CD4-positive, alpha-beta T cell treated with Interleukin-21 for 1 hour (primary cell): Measurements from ENCODE around the gene KNCN.
A peak's percentile ranks its signal among the peaks of the same experiment; 100 is the strongest.

Source experiments
- DNase-seq: peaks from one replicate; pipeline ENCODE4 v3.0.0-alpha.2; 2020

KNCN gene

DNA sequence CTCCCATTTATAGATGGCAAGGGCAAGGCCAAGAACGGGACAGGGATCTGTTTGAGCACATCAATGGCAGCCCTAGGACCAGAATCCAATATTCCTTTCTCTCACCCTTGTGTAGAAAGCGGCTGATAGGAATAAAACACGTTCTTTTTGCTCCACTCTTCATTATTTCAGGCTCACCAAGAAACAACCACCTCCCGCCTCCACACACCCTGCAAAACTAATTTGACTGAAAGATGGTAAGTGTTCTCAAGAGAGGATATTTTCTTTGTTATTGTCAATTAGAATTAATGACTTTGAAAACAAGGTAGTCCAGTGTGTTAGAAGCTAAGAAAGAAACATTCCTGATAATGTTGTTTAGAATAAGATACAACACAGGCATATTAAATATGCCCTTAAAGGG is 11.9 kb upstream of the KNCN start:
- no peak for DNase-seq

DNA sequence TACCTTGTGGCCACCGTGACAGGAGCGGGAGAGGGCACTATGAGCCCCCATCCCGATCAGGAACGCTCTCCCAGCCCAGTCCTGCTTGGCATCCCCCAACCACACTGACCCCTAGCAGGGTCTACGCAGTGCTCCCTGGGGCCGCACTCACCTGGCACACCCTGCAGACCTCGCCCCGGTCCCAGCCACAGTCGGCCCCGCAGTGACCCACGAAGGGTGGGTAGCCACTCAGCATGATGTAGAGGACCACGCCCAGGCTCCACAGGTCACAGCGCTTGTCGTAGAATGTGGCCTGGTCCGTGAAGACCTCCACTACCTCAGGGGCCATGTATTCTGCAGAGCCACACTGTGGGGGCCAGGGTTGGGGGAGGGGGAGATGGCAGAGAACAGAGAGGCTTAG is 11.1 kb upstream of the KNCN start:
- no peak for DNase-seq

DNA sequence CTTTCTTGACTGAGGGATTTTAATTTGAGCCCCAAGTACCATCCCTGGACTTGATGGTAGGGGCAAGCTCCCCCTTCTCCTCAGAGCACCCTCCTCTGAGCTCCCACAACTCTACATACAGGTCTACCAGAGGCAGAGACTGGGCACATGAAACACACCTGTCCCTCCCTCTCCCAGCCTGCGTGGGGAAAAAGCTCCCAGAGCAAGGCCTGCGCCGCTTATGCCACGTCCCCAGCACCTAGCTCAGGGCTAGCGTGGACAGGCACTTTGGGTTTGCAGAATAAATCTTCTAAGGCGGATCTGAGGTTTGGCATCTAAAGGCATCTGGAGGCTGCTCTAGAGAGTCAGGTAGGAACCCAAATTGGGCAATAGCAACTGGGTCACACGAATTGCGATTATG is 7.5 kb upstream of the KNCN start:
- no peak for DNase-seq

DNA sequence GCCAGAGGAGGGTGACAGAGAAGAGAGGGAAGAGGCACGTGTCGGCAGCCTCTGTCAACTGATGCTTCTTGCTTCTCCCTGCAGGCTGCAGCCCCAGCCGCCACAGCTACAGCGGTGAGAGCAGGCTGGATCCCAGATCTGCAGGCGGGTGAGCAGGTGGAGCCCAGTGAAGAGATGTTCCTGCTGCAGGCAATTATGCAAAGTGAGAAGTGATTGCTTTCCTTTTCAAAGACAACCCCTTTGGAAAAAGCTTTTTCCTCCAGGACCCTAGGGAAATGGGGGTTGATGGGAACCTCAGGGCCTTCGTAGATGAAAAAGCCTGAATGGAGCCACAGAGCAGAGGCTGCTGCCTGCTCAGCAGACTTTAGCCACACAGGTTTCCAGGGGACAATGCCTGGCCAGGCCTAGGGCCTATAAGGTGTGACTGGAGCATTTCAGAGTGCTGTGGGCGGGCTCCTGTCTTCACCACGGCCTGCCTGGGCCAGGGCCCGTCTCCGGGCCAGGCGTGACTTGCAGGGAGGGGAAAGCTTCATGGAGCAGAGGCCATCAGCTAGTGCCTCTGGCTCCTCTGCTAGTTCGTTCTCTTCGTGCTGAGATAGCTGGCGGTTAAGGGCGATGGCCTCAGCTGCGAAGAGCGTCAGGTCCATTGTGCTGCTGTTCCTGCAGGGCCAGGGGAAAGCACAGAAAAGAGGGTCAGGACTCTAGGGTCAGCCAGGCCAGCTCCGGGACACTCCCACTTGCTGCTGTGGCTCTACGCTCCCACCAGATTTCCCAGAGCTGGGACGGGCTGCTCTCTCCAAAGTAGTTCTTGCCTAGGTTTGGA is 6.9 kb upstream of the KNCN start:
- DNase-seq, result no peak

DNA sequence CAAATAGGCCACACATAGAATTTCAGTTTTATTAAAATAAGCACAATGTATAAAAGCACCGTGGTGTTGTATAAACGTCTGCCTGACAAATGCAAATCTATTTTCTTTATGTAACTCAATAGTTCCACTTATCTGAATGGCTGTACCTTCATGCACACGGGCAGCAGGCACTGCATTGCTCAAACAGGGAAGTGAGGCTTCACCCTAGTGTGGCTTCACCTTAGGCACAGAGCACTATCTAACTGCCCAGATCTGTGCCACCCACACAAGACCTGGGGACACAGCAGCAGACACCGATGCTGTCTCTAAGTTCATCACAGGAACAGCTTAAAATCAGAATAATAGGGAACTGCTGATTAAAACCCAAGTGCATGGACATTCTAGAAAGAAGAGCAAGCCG is 6.0 kb upstream of the KNCN start:
- no peak for DNase-seq

DNA sequence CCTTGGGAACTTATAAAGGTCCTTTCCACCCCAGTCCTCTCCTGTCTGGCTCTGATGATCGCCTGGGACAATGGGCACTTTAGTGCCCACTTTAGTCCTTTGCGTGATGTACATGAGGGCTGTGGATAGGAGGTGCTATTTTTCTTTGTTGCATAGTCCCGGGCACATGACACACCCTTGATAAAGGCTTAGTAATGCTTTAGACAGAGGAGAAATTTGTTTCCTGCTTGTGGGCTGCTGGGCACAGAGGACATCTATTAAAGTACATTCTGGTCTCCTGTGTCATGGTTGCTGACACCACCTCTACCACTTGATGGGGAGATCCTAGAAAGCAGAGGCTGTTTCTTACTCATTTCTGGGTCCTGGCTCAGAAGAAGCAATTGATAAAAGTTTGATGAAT is 5.4 kb upstream of the KNCN start:
- no peak for DNase-seq

DNA sequence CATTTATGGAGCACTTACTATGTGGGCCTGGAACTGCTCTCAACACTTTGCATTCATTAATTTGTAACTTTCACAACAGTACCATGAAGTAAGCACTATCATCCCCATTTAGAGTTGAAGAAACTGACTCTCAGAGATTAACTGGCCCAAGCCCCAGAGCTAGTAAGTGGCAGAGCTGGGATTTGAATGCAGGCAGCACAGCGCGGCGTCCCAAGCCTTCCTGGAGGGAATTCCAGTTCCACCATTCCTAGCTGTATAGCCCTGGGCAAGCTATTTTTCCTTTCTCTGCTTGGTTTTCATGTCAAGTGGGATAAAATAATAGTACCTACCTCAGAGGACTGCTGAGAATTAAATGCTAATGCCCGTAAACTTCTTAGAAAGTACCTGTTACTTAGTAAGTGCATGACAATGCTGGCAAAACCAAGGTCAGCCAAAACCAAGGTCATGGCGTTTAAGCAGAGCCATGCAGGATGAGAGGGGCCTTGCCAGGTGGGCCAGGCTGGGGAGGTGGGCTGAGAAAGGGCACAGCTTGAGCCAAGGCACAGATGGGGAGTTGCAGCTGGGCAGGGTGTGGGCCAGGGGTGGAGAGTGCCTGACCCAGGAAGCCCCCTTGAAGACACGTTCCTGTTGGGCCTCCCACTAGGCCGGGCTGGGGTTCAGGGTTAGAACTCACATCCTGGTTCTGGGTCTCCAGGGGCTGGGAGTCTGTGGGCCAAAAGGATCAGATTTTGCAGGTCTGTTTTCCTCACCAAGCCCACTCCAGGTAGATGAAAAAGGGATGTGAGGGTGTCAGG is 4.6 kb upstream of the KNCN start:
- no peak for DNase-seq

DNA sequence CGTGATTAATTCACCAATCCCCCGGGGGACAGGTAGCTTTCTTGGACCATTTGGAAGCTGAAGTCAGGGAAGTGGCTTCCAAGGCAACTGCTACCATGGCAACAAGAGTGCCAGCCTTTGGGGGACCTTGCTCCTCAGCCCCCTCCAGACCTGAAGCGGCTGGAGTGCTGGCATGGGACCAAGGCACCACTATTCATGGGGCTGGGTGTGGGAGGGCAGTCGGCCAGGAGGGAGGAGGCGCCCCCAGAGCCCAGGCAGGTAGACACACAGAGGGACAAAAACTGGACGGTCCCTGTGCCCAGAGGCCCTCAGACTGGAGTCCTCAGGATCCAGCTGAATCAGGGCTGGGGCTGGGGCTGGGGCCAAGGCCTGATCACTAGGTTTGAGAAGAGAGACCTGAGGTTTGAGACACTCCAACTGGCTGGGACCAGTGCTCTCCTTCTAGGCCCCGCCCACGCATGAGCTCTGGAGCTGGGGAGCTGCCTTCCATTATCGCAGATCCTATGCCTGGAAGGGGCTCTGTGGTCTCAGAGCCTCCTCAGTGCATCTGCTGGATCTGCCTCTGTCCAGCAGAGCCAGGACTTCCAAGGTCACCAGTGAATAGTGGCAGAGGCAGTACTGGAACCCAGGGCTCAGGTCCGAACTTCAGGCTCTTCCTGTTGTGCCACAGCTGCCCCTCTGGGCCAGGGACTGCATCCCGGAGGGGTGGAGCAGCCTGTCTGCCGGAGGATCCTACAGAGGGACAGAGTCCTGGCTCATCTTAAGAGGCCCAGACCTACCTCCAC is 3.3 kb upstream of the KNCN start:
- DNase-seq, result no peak

DNA sequence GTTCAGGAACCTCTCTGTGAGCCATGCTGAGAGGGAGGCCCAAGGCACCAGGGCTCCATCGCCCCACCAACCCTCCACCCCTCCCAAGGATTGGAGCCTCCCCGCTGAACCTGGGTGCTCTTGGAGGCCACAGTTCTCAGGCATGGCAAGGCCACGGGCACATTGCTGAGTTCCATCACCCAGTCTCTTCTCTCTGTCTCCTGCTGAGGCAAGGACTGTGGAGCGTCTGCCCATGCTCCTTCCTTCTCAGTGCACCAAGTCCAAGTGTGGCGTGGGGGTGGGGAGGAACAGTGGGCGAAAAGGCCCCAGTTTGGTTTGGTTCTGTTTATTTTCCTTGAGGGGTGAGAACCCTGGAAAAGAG is 2.8 kb upstream of the KNCN start:
- DNase-seq, result no peak

DNA sequence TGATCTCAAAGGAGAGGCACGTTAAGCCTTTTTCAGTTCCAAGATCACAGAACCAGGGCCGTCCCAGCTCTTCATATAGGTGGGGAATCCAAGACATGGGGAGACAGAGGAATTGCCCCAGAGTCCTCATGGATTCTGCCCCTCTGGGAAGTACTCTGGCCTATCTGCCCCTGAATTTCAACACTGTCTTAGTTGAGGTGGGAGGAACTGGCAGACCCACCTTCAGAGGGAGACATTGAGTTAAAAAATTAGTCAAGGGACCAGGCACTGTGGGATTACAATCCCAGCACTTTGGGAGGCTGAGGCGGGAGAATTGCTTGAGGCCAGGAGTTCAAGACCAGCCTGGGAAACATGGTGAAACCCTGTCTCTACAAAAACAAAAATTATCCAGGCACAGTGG is 2.1 kb upstream of the KNCN start:
- DNase-seq, result no peak

DNA sequence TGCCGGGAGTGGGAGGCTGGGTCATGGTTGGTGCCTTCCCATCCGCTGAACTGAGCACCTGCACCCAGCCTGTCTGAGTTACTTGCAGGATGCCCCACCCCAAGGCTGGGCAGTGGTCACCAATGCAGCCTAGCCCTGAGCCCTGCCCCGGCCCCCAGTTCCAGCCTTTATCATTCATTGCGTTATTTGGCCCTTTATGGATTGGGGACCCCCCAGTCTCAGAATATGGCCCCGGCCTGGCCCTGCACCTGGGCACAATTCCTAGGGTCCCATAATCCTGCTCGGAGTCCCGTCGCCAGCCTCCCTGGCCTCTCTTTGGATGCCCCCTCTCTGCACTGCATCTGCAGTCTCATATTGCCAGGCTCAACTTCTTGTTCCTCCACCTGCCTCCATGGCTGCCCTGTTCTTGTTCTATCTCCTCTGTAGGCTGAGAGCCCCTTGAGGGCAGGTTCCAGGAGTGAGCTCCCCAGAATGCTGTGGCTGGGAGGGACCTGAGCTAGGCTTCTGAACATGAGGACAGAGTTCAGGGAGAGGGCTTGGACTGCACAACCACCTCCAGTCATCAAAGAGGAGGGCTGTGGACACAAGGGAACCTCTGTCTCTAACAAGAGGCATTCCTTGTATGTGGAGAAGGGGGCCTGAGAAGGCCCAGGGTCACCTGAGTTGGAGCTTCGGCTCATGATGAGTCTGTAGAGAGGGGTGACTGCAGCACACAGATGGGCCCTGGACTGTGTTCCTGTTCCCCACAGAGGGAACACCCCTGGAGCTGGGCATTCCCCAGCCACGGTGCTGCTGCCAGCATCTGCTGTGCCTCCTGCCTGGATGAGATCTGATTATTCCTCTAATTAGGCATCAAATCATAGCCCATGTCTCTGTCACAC is 1.1 kb upstream of the KNCN start:
- DNase-seq, result no peak

DNA sequence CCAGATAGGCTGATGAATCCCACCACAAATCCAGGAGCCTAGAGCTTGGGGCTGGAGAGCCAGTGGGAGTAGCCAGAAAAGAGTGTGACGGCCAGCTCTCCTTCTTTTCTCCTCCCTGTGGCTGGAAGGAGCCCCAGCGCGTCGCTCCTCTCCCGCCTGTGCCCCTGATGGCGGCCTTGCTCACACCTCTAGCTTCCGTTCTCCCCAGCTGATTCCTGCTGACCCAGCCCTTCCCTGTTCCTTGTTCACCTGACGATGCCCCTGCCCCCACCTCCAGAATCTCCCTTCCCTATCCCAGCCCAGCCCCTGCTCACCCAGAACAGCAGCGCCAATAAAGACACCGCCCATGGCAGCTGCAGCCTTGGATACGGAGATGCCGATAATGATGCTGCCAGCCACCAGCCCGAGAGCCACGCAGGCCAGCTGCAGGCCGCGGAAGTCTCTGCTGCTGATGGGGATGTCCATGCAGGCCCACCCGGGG is 656 bp downstream of the KNCN start:
- no peak for DNase-seq

DNA sequence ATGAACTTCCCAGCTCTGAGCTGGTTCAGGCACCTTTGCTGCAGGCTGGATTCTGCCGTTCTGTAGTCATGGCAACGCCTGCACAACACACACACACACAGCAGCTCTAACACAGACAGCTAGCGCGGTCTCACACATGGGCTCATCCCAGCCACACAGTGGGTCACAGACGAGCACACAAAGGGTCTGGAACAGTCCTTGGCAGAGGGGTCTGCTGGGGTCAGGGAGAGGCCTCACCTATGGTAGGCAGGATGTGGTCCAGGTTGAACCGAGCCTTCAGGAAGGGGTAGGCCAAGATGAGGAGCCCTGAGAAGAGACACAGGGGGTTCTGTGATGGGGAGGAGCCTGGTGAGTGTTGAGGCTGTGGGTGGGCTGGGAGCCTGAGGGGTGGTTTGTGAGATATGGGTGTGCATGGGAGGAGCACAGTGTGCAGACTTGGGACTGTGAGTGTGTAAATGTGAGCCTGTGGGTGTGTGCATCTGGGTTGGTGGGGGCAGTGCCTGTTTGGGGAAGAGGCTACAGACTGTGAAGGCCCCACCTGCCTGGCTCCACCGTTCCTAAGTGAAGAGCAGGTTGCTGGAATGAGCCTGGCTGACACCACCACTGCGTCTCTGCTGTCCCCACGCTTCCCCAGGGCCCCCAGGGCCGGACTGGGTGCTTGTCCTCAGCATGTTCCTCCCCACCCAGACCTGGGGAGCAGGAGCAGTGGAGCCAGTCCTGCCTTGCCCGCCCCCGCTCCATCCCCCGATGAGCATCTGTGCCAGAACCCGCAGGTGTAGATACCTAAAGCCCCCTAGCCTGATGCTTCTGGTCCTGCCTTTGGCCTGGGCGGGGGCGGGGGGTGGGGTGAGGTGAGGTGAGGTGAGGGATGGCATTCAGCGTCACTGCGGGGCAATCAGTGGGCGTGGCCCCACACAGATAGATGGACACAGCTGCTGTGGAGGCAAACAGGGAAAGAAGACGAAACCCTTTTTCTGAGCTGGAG is 1.5 kb downstream of the KNCN start:
- DNase-seq, result peak; percentile 73

DNA sequence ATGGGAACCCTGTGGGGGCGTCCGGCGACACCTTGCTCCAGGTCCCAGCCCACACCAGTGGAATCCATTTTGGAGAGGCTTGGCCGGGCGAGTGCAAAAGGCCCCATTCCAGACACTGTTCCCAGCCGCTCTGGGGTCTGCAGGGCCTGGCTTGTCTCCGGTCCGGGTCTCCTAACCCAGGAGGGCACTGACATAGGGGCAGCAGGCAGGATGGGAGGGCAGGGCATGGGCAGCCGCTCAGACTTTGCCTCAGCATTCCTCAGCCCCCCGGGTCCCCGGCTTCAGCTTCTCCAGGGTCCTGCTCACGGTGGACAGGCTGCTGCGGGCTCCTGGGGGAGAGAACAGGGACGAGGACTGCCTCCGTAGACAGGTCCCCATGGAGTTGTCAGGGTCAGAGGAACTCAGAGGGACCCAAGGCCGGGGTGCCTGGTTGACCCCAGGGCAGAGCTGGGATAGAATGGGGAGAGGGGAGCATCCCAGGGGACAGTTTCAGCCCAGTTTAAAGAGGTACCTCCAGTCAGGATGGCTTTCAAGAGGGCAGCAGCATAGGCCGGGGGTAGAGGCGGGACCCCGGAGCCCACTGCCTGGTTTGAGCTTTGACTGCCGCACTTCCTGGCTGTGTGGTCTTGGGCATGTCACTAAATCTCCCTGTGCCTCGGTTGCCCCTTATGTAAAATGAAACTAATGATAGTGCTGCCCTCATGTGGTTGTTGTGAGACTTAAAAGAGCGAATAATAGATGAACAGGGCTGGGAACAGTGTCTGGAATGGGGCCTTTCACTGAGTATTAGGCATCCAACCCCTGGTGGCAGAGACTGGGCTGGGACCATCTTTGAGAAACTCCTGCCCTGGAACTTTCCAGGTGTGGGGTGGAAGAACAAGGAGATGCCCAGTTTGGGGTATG is 3.7 kb downstream of the KNCN start:
- DNase-seq, result peak; percentile 50

DNA sequence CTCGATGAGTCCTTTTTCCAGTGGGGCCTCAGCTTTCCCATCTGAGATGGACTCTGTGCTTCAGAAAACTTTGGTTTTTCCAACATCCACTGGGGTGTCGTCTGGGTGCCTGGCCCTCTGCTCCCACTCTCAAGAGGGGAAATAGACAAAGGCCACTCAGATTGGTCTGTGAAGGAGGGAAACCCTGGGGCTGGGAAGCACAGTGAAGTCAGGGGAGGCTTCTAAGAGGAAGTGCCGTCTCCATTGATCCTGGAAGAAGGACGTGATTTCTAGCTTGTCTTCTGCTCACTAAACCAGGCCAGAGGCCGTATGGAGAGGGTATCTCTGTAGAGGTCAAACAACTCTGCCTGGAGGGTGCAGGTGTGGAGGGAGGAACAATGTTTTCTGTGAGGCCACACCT is 5.2 kb downstream of the KNCN start:
- DNase-seq, result no peak

DNA sequence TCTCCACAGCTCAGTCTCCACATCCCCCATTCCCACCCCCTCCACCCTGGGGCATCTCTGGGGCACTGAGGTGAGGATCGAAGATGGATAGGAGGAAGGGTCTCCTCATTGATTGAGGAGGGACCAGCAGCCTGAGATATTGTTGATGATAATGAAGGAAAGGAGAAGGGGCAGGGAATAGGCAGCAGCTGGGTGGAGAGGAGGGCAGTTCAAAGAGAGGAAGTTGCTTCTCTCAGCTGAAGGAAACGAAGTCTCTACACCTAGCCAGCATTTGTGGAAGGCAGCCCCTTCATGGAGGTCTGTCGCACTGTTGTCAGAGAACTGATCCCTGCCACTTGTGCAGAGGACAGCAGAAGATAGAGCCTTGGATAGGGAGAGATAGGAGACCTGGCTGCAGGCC is 5.7 kb downstream of the KNCN start:
- DNase-seq, result no peak

DNA sequence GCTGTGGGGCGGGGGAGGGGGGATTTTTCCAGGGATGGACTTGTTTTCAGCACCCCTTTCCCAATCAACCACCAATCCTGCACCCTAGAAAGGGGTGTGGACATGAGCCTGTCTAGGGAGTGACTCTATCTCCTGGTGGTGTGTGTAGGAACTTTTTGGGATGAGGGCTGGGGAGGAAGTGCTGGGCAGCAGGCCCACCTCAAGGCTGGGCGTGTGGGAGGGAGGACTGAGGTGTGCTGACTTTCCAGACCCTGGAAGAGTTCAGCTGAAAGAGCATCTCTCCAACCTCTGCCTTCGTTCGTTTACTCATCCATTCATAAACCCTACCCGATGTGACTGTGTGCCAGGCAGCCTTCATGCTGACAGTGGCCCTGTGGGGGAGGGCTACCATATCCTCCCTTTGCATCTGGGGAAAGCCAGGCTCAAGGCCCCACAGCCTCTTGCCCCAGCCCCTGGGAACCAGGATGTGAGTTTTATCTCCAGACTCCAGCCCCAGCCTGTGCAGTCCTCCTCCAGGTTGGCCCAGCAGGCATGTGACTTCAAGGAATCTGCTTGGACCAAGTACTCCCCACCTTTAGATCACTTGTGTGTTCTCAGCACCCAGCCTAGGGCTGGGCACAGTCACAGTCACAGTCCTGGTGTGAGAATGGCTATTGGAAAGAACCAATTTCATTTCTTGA is 6.7 kb downstream of the KNCN start:
- DNase-seq, result no peak

DNA sequence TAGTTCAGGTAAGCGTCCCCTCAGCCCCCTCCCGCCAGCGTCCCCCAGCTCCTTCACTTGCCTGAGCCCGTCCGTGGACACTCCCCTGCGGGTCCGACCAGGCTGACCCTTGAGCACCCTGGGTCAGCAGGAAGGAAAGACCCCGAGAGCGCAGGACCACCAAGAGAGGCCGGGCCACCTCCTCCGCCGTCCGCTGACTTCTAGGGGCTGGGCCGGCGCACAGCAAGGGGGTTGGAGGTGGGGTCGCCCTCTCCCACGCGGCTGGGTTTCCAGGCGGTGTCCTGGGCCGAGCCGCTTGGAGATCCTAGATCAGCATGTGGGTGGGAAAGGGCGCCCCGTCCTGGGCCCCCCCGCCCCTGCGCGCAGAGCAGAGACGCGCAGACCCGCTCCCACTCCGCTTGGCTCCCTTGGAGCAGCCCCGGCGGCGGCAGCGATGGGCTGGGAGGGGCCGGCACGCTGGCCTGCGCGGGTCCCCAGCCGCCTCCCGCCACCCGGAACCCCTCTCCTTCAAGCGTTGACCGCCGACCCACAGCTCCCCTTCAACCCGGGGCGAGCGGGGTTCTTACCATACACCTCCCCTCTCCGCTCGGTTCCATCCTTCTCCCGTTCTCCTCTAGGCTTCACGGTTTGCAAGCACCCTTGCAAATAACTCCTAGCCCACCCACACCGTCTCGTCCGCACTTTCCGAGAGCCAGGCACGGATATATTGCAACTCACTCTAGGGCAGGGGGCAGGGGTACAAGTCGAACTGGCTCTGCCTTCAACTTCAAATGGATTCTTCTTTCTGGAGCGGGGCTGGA is 7.5 kb downstream of the KNCN start:
- DNase-seq, result no peak

DNA sequence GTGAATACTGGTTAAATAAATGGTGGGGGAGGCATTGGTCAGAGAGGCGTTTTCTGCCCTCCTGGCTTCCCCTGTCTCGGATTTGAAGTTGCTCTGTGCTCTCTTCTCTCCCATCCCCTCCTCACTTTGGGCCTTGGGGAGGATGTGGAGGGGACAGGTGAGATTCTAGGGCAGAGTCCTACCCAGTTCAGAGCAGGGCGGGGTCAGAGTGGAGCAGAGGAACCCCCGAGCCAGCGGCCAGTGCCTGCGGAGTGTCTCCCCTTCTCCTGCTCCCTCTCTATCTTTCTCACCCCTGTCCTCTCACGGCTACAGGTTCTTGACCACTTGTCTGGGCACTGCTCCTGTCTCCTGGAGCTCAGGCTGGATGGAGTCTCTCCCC is 8.1 kb downstream of the KNCN start:
- no peak for DNase-seq
